K562 (cell line): ENCODE data around the gene NXF1. TPM values are rescaled to one million over a fixed set of nuclear protein-coding genes. Genes with fewer than 3 reads are reported as not detected.

ENCODE experiments used
- ARID3A ChIP-seq: IDR thresholded peaks from 2 replicates; pipeline ENCODE4 v1.6.1; 2012; ENCODE audit warnings: low read depth, low read length, improper control_type of control experiment, borderline replicate concordance
- ASH1L ChIP-seq: fragments of 450-650 bp; IDR thresholded peaks from 2 replicates; pipeline ENCODE4 v1.6.1; 2018; ENCODE audit warnings: borderline replicate concordance, mild to moderate bottlenecking, low read depth; ENCODE audit not compliant: partially characterized antibody
- DLX4 ChIP-seq: fragments of 250-450 bp; sonication (Bioruptor Pico); IDR thresholded peaks from 2 replicates; pipeline ENCODE4 v1.6.1; 2021; ENCODE audit warnings: mild to moderate bottlenecking
- E2F6 ChIP-seq, 2 experiments: IDR thresholded peaks; 2 replicates each; pipeline ENCODE4 v1.6.1; 2011; ENCODE audit warnings: borderline replicate concordance in 1 of 2, control low read depth in 1 of 2, low read depth in 1 of 2, low read length in 1 of 2, mild to moderate bottlenecking in 1 of 2, mixed read lengths in 1 of 2, moderate library complexity in 1 of 2; ENCODE audit not compliant: insufficient read depth in 1 of 2, insufficient read length in 1 of 2, poor library complexity in 1 of 2, severe bottlenecking in 1 of 2; ENCODE audit errors: extremely low read depth in 1 of 2
- ETS1 ChIP-seq: conservative IDR thresholded peaks from 2 replicates; pipeline ENCODE4 v1.6.1; 2011; ENCODE audit warnings: low read depth, mild to moderate bottlenecking, low read length; ENCODE audit not compliant: control insufficient read depth
- FOXJ3 ChIP-seq: sonication (generic); formaldehyde crosslinking; IDR thresholded peaks from 2 replicates; pipeline ENCODE4 v1.4.0; 2020; ENCODE audit warnings: mild to moderate bottlenecking, missing genetic modification reagents
- HNRNPK ChIP-seq: fragments of 200-400 bp; formaldehyde crosslinking; IDR thresholded peaks from one replicate; pipeline ENCODE4 v1.6.1; 2018; ENCODE audit warnings: mild to moderate bottlenecking, low read depth, low read length; ENCODE audit not compliant: poor library complexity, severe bottlenecking
- KAT8 ChIP-seq: fragments of 450-650 bp; IDR thresholded peaks from 2 replicates; pipeline ENCODE4 v1.6.1; 2016; ENCODE audit warnings: low read depth, mild to moderate bottlenecking
- NFIC ChIP-seq: fragments of 450-650 bp; IDR thresholded peaks from 2 replicates; pipeline ENCODE4 v1.6.1; 2017; ENCODE audit warnings: mild to moderate bottlenecking, inconsistent platforms
- NKRF ChIP-seq: fragments of 450-650 bp; IDR thresholded peaks from 2 replicates; pipeline ENCODE4 v1.6.1; 2016; ENCODE audit warnings: borderline replicate concordance
- NR0B1 ChIP-seq: fragments of 450-650 bp; IDR thresholded peaks from one replicate; pipeline ENCODE4 v1.6.1; 2018; ENCODE audit warnings: mild to moderate bottlenecking, moderate library complexity; ENCODE audit not compliant: partially characterized antibody
- NUFIP1 ChIP-seq: fragments of 450-650 bp; IDR thresholded peaks from 2 replicates; pipeline ENCODE4 v1.6.1; 2018; ENCODE audit not compliant: partially characterized antibody
- PRPF4 ChIP-seq: fragments of 200-400 bp; formaldehyde crosslinking; IDR thresholded peaks from one replicate; pipeline ENCODE4 v1.6.1; 2017; ENCODE audit warnings: low read length, low read depth, mild to moderate bottlenecking; ENCODE audit not compliant: insufficient read depth, poor library complexity, severe bottlenecking
- SLC30A9 ChIP-seq: fragments of 250-450 bp; sonication (Bioruptor Pico); IDR thresholded peaks from 2 replicates; pipeline ENCODE4 v1.8.0; 2022; ENCODE audit warnings: mild to moderate bottlenecking, moderate library complexity
- STAG1 ChIP-seq: sonication (generic); formaldehyde crosslinking; IDR thresholded peaks from 2 replicates; pipeline ENCODE4 v1.5.0; 2020; ENCODE audit warnings: missing genetic modification reagents, borderline replicate concordance
- ZNF174 ChIP-seq: fragments of 250-450 bp; sonication (Bioruptor Pico); IDR thresholded peaks from 2 replicates; pipeline ENCODE4 v1.4.0; 2020; ENCODE audit warnings: mild to moderate bottlenecking
- ZNF583 ChIP-seq: fragments of 250-450 bp; sonication (Bioruptor Pico); IDR thresholded peaks from 2 replicates; pipeline ENCODE4 v1.4.0; 2020
- ZNF766 ChIP-seq: fragments of 200-800 bp; sonication (Bioruptor generic); conservative IDR thresholded peaks from 2 replicates; pipeline ENCODE4 v1.6.1; 2016; ENCODE audit warnings: missing genetic modification characterization, missing compliant biosample characterization
- ZSCAN29 ChIP-seq: fragments of 450-650 bp; IDR thresholded peaks from 2 replicates; pipeline ENCODE4 v1.6.1; 2017
- polyA plus RNA-seq, 8 experiments: library from polyadenylated mRNA; depleted of rRNA in 4 of 8; stranded (reverse) in 5 of 8; unstranded in 3 of 8; fragments of >200 nt; fragmentation: Nextera tagmentation in 2 of 8; fragmentation: Illumina TruSeq in 1 of 8; extraction: Ambion mirVana in 2 of 8; extraction: Trizol in 1 of 8; gene quantifications; 2 replicates each; pipeline versions ENCODE4 v1.2.1 to v1.2.3, GENCODE V29; 2011 to 2014; ENCODE audit warnings: inconsistent platforms in 1 of 8, missing spikeins in 1 of 8
- total RNA-seq, 7 experiments: library from RNA; depleted of rRNA in 6 of 7; stranded (reverse); fragments of >200 nt in 6 of 7; fragmentation: Illumina TruSeq in 2 of 7; extraction: Trizol in 2 of 7; gene quantifications; 2 replicates each; pipeline versions ENCODE4 v1.2.1 to v1.2.3, GENCODE V29; 2011 to 2021; ENCODE audit warnings: low replicate concordance in 1 of 7

Gene NXF1
- total and polyA plus RNA-seq, 9 of the 15 experiments (the other 6 are each of a cell fraction or from before 2014, with no cell fraction given): 18.1 to 98.3 (median 35.8) TPM

- TF ChIP-seq ETS1 (peak; percentile 11), NUFIP1 (no peak), ZSCAN29 (no peak), DLX4 (CRISPR knock-in tag) (no peak), SLC30A9 (CRISPR knock-in tag) (no peak), KAT8 (no peak), HNRNPK (no peak), NR0B1 (no peak), ARID3A (0 out of 2 replicates have a peak, but pooled peaks have one; percentile 5), ZNF583 (CRISPR knock-in tag) (no peak), NKRF (no peak), PRPF4 (no peak), E2F6 (IDR thresholded peaks at IDR 0.05; ENCODE audit: borderline replicate concordance in 1 of 2, extremely low read depth in 1 of 2, insufficient read depth in 1 of 2, insufficient read length in 1 of 2, low read depth in 1 of 2, low read length in 1 of 2, poor library complexity in 1 of 2, severe bottlenecking in 1 of 2) (no peak), ZNF174 (CRISPR knock-in tag) (no peak), NFIC (peak; percentile 12; the same call in 1 of the 2 replicates), FOXJ3 (CRISPR knock-in tag) (no peak), ZNF766 (CRISPR knock-in tag) (no peak), ASH1L (no peak), STAG1 (CRISPR knock-in tag) (0 out of 2 replicates have a peak, but pooled peaks have one; percentile 39)
These were observed 18.8 kb downstream of the NXF1 start (continued) for GRCh38 chr11:62786318-62787004.
